Uterine smooth muscle cell (primary cell): ENCODE measurements around the gene PCDHGB6. TPM values are rescaled to one million over a fixed set of nuclear protein-coding genes. Genes with fewer than 3 reads are reported as not detected.

Experiments
- total RNA-seq: library from RNA; depleted of rRNA; stranded (reverse); fragments of >200 nt; gene quantifications from 2 replicates; pipeline ENCODE4 v1.2.3, GENCODE V29; 2014

PCDHGB6 gene
- 2.4 and 2.9 TPM in 2 replicates for total RNA-seq

DNA sequence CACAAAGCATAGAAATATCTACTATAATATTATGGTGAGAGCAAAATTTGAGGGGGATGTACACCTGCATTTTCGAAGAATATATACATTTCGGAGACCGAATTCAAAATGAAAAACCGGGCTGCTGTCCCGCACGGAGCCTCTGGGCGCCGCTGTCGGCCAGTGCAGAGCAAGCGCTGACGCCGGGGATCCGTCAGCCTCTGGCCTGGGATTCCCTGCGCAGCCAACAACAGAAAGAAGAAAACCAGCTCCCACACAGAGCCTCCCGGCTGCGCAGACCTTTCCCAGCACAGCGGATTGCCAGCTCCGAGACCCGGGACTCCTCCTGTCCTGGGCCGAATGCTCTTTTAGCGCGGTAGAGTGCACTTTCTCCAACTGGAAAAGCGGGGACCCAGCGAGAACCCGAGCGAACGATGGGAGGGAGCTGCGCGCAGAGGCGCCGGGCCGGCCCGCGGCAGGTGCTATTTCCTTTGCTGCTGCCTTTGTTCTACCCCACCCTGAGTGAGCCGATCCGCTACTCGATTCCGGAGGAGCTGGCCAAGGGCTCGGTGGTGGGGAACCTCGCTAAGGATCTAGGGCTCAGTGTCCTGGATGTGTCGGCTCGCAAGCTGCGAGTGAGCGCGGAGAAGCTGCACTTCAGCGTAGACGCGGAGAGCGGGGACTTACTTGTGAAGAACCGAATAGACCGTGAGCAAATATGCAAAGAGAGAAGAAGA, at the start of gene PCDHGB6:
Gene PCDHGB6 (plus strand): TSS at position 232 of the 716 bp plus-strand sequence. CDS start 182 bp downstream, at position 414.

DNA sequence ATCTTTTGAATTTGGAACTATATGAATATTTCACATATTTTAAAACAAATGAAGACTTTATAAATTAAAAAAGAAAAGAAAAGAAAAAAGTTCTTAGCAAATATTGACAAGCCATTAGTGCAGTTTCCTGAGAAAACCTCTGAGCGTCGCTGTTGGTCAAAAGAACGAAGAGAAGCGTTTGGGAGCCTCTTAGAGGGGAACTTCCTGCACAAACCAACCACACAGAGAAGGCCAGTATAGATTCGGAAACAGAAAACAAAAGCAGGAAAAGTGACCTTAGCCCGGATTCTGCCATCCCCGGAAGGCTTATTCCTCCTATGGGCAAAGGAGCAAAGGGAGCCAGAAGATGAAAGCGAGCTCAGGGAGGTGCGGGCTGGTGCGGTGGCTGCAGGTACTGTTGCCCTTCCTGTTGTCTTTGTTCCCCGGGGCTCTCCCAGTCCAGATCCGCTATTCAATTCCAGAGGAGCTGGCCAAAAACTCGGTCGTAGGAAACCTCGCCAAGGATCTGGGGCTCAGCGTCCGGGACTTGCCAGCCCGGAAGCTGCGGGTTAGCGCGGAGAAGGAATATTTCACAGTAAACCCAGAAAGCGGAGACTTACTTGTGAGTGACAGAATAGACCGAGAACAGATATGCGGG, 47.9 kb upstream of the PCDHGB6 start, which contains the start of gene PCDHGB2:
Gene PCDHGB2 (plus strand): TSS at position 205 of the 637 bp plus-strand sequence. CDS start 142 bp downstream, at position 347.

DNA sequence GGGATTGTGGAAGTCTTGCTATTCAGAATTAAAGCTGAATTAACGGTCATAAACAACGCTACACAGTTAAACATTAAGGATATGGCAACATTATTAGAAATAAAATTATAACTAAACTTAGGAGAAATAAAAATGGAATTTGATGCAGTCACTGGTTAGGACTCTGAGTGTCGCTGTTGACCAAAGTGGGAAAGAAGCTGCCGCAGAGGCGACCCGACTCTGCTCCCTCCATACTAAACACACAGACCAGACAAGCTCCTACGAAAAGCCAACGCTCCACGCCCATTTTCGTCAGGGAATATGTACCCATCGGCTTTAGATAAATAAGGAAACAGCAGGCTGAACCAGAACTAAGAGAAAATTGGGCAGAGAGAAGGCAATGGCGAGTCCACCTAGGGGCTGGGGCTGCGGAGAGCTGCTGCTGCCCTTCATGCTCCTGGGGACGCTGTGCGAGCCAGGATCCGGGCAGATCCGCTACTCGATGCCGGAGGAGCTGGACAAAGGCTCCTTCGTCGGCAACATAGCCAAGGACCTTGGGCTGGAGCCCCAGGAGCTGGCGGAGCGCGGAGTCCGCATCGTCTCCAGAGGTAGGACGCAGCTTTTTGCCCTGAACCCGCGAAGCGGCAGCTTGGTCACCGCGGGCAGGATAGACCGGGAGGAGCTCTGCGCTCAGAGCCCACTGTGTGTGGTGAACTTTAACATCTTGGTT, 43.7 kb upstream of the PCDHGB6 start, which contains the start of gene PCDHGA5:
Gene PCDHGA5 (plus strand): TSS at position 211 of the 709 bp plus-strand sequence. CDS start 169 bp downstream, at position 380.

GRCh38 chr5:141369994-141370848, 37.6 kb upstream of the PCDHGB6 start, which contains the start of gene PCDHGB3:
PCDHGB3 (plus strand) TSS chr5:141370242; CDS start chr5:141370395, 153 bp downstream.

GRCh38 chr5:141373673-141374317, 34.0 kb upstream of the PCDHGB6 start, which contains the start of gene PCDHGA6:
PCDHGA6 (plus strand) TSS chr5:141373891; CDS start chr5:141374084, 193 bp downstream.

GRCh38 chr5:141382469-141383294, 25.1 kb upstream of the PCDHGB6 start, which contains the start of gene PCDHGA7:
PCDHGA7 (plus strand) TSS chr5:141382742; CDS start chr5:141382900, 158 bp downstream.

GRCh38 chr5:141387557-141388311, 20.1 kb upstream of the PCDHGB6 start, which contains the start of gene PCDHGB4:
PCDHGB4 (plus strand) TSS chr5:141387698; CDS start chr5:141387885, 187 bp downstream.

GRCh38 chr5:141392429-141393198, 15.2 kb upstream of the PCDHGB6 start, which contains the start of gene PCDHGA8:
PCDHGA8 (plus strand) TSS chr5:141392633; CDS start chr5:141392814, 181 bp downstream.

GRCh38 chr5:141397756-141398551, 9.9 kb upstream of the PCDHGB6 start, which contains the start of gene PCDHGB5:
PCDHGB5 (plus strand) TSS chr5:141397947; CDS start chr5:141398128, 181 bp downstream.

GRCh38 chr5:141402553-141403243, 5.1 kb upstream of the PCDHGB6 start, which contains the start of gene PCDHGA9:
PCDHGA9 (plus strand) TSS chr5:141402778; CDS start chr5:141402953, 175 bp downstream.

GRCh38 chr5:141412854-141413539, 5.2 kb downstream of the PCDHGB6 start, which contains the start of gene PCDHGA10:
PCDHGA10 (plus strand) TSS chr5:141412987; CDS start chr5:141413176, 189 bp downstream.

DNA sequence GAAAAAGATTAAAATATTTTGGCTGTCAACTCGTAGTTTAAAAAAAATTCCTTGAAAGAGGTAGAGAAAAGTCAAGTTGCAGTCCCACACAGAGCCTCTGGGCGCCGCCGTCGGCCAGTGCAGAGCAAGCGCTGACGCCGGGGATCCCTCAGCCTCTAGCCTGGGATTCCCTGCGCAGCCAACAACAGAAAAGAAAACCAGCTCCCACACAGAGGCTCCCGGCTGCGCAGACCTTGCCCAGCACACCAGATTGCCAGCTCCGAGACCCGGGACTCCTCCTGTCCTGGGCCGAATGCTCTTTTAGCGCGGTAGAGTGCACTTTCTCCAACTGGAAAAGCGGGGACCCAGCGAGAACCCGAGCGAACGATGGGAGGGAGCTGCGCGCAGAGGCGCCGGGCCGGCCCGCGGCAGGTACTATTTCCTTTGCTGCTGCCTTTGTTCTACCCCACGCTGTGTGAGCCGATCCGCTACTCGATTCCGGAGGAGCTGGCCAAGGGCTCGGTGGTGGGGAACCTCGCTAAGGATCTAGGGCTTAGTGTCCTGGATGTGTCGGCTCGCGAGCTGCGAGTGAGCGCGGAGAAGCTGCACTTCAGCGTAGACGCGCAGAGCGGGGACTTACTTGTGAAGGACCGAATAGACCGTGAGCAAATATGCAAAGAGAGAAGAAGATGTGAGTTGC, 9.8 kb downstream of the PCDHGB6 start, which contains the start of gene PCDHGB7:
Gene PCDHGB7 (plus strand): TSS at position 184 of the 679 bp plus-strand sequence. CDS start 183 bp downstream, at position 367.

DNA sequence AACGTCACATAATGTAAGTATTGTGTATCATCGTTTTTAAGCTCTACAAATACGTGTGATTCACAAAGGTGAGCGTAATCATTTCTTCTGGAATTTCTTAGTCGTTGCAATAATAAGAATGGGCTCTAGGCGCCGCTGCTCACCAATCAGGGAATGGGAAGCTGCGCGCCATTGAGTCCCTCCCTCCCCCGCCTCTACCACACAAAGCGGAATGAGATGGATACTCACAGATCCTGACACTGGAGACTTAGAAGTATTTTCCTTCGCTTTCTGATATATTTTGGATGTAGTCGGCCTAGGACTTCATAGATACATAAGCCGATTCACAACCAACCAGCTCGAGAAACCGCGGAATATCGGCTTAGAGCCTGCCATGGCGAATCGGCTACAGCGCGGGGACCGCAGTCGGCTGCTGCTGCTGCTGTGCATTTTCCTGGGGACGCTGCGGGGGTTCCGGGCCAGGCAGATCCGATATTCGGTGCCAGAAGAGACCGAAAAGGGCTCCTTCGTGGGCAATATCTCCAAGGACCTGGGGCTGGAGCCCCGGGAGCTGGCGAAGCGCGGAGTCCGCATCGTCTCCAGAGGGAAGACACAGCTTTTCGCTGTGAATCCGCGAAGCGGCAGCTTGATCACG, 13.2 kb downstream of the PCDHGB6 start, which contains the start of gene PCDHGA11:
Gene PCDHGA11 (plus strand): TSS at position 197 of the 634 bp plus-strand sequence. CDS start 177 bp downstream, at position 374.

DNA sequence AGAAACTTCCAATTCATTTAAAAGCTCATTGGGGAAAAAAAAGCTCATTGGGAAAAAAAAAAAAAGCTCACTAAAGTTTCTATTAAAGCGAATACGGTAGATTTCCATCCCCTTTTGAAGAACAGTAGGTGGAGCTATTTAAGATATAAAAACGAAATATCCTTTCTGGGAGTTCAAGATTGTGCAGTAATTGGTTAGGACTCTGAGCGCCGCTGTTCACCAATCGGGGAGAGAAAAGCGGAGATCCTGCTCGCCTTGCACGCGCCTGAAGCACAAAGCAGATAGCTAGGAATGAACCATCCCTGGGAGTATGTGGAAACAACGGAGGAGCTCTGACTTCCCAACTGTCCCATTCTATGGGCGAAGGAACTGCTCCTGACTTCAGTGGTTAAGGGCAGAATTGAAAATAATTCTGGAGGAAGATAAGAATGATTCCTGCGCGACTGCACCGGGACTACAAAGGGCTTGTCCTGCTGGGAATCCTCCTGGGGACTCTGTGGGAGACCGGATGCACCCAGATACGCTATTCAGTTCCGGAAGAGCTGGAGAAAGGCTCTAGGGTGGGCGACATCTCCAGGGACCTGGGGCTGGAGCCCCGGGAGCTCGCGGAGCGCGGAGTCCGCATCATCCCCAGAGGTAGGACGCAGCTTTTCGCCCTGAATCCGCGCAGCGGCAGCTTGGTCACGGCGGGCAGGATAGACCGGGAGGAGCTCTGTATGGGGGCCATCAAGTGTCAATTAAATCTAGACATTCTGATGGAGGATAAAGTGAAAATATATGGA, 22.7 kb downstream of the PCDHGB6 start, which contains the start of gene PCDHGA12:
Gene PCDHGA12 (plus strand): TSS at position 176 of the 782 bp plus-strand sequence. CDS start 253 bp downstream, at position 429.

